NCI-H1417 (cell line): ENCODE measurements around the gene PAMR1.

ENCODE experiments used
- DNase-seq, 3 experiments: peaks; one replicate each; lab custom pipeline; 2025; lab: John Stamatoyannopoulos, UW

The PAMR1 gene

GRCh38 chr11:35458846-35459245 is 66.6 kb downstream of the PAMR1 start:
- DNase-seq = no peak

GRCh38 chr11:35454362-35454761 is 71.1 kb downstream of the PAMR1 start:
- DNase-seq = no peak

DNA sequence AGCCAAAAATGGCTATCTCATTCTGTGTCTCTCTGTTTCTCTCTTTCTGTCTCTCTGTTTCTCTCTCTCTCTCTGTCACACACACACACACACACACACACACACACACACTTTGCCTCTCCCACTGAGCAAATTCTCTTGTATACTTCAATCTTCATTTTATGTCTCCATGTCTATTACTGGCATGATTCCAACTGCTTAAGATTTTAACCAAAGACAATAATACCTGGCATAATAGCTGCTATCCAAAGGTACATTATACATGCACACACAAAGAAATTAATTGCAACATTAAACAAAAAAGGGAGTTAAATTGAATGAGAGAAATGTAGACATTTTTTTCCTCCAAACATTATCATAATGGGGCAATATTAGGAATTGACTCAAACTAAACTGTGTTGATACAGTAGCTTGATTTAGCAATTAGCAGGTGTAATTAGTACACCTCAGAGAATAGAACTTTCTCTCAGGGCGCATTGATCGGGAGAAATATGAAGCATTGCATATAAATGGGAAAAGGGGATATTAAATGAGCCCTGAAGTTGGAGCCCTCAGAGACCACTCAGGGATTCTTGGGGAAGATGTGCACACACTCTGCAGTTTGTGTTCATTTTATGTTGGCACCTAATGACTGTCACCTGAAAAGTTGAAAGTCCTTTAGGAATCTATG is 88.7 kb downstream of the PAMR1 start:
- peak in 2 of 3 experiments; percentile 32 to 71 for DNase-seq

- DNase-seq = no peak
Measured at GRCh38 chr11:35433588-35433987, 91.8 kb downstream of the PAMR1 start.

DNA sequence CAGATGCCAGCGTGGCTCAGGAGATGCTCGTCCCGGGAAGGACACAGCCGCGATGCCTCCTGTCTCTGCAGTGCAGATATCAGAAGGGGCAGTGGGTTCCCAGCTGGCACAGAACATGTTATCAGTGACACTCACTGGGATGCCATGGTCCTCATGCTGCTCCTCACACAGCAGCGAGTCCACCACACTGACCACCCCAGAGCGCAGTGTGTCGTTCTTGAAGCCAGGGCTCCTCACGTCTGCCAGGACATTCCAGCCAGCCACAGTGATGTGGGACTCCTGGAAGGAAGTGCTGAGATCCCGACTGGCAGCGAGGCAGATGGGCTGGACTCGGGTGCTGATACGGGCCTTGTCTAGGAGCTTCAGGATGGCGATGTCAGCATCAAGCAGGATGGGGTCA is 93.0 kb downstream of the PAMR1 start:
- no peak for DNase-seq

DNA sequence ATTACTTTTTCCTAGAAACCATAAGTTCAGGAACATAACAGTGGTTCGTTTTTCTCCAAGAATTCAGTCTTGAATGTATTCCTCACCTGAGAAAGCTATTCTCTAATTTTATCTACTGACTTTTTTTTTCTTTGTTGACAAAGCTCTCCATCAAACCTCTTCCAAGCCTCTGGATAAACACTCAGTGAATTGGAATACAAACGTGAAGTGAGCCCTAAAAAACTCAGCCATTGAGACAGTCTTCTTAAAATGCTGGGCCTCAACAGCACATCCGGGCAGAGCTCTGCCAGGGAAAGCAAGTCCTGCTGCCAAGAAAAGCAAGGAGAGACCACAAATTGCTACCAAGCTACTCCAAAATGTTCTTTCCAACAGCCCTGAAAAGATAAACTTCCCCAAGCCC is 98.3 kb downstream of the PAMR1 start:
- peak in 2 of 3 experiments; percentile 56 to 64 for DNase-seq

DNA sequence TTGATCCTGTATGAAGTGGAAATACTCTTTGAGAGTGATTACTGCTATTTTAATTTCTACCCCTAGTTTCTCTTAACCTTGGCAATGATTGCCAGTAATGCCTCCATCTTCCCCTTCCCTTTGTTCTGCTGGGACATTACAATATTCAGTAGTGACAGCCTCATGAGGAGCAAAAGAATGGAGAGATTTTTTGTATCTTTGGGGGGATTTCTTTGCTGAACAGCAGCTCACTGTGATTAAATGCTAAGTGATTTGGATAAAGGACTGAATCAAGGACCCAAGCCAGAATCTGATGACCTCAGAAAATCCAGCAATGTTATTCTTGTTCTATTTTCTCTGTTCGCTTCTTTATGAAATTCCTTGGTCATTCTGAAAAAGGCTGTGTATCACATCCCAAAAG is 99.1 kb downstream of the PAMR1 start:
- no peak for DNase-seq

DNA sequence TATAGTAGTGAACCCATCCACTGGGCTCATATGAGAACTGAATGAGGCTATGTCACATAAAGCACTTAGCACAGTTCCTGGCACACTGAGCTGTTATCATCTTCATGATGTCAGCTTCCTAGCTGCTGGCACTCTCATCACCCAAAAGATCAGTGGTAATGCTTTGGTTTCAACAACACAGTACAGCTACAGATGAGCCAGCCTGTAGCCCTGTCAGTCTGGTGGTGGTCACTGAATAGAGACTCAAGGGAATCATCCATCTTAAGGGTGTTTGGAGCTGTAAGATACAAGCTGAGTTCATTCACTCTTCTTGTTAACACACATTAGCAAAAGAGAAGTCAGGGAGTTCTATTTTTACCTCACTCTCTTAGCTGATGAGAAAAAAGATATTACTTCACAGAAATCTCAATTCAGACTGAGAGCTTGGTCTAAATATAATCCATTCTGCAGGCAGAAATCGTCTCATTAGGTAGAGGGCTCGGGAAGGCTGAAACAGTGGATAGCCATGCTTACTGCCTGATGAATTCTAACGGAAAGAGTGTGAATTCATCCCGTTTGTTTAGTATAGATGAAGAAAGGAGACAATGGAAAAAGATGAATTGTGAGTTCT is 99.7 kb downstream of the PAMR1 start:
- no peak for DNase-seq

GRCh38 chr11:35424157-35424940 is 101.1 kb downstream of the PAMR1 start:
- no peak for DNase-seq

DNA sequence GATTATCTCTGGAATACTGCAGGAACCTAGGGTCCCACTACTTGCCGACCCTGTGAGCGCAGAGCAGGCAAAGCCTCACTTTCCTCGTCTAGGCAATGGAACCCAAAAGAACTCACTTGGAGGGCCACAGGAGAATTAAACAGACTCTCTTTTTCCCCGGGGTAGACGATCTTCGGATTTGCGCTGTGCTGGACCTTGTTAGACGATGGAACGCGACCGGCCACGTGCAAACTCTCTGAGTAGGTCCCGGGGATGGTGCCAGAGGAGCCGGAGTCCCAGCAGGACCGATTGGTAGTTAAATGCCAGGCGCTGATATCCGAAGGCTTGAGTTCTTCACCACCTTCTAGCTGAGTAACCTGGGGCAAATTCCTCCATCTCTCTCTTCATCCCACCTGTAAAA is 105.0 kb downstream of the PAMR1 start:
- DNase-seq = no peak

GRCh38 chr11:35419830-35420333 is 105.5 kb downstream of the PAMR1 start:
- peak in 2 of 3 experiments; percentile 67 to 75 for DNase-seq

DNA sequence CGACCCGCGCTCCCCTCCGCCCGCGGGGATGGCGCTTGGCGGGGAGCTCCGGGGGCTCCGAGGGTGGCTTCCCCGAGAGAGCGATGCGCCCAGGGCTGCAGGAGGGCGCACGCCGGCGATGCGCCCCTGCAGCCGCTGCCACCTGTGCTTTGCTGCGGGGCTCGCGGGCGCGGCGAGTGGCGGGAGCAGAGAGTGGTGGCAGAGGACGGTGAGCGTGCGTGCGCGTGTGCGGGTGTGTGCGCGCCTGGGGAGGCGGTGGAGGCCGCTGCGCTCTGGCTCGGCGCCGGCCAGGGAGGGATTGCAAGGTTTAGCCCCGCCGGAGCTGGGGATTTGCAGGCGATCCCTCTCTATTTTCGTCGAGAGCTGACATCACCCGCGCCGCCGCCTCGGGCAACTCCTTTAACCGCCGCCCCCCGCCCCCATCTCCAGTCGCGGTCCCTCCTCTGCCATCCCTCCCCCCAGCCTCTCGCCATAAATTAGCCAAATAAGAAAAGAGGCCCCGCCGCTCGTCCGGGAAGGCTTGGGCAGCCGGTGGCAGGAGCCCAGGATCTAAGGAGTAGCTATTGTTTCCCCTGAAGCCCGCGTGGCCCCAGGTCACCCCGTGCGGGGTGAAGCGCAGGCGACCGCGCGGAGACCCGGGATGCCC is 106.1 kb downstream of the PAMR1 start, which contains the start of gene SLC1A2:
Gene SLC1A2 (minus strand): TSS at position 375 of the 646 bp plus-strand sequence. CDS start 592 bp downstream, outside the sequence.
- peak in 2 of 3 experiments; percentile 85 to 88 for DNase-seq

DNA sequence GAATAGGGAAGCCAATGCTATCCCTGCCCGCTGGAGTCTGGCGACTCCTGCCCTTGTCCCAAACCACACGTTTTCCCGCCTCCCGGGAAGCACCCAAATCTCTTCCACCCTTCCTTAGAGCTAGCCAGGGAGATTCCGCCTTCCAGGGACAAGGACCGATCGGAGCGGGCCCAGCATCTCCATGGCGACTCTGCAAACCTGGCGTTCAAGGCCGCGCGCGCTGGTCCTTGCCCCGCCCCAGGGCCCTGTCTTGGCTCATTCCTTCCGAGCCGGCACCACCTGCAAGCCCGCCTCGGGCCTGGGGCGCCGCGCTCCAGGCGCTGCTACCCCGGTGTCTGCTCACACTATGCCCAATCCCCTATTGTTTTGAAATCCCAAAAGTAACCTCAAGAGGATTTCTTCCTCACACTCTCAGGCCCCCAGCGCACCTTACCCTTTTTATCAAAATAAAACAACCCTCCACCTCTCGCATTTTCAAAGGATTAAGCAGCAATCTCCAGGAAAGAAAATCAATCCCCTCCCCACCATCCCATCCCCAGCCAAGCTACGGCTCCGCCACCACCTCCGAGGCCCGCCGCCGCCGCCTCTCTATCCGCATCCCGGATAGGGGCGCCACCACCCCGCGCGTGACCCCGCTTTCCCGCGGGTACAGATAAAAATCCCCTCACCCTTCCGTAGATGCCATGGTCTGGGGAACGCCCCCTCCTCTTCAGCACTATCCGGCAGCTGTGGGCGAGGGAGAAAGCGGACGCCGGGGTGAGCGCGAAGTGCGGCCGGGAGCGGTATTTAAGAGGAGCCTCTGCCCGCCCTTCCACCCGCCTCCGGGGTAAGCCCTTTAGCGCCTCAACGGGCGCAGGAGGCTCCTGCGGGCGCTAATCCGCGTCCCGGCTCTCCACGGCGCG is 106.9 kb downstream of the PAMR1 start:
- DNase-seq = peak in 2 of 3 experiments; percentile 62 to 88

DNA sequence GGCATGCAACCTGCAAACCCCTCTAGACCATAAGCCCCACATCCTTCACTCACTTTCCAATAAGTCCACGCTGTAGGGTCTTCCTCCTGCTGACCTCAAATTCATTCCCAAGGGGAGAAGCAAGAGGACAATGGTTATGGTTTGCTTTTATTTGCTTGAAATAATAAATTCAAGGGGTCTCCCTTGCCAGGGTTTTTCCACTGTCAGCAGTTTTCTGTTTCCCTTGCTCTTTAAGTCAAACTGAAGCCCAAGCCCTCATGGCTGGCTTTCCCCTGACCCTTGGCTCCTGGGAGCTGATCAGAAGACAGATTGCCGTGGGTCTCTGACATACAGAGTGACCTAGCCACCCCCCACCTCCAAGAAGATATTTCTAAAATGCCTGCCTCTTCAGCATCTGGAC is 109.9 kb downstream of the PAMR1 start:
- no peak for DNase-seq

- DNase-seq = no peak
Measured at GRCh38 chr11:35414776-35415175, 110.6 kb downstream of the PAMR1 start.

DNA sequence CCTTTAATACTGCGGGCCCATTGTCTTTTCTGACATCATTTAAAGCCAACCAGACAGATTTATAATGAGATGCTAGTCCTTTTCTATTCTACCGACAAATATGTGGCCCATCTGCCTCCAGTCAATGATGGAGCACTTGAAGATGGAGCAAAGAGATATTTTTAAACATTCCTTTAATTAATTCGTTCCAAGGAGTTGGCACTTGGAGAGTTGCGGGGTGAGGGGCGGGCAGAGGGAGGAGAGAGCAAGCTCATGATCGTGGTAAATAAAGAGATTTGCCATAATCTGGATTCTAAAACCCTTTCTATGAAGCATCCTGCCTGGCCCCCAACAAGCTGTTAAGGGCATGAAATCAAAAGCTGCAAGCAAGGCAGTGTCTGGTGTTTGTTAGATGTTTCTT is 111.1 kb downstream of the PAMR1 start:
- no peak for DNase-seq

GRCh38 chr11:35413598-35413997 is 111.8 kb downstream of the PAMR1 start:
- no peak for DNase-seq

- peak in 2 of 3 experiments; percentile 14 to 54 for DNase-seq
Measured at GRCh38 chr11:35412285-35412684, 113.1 kb downstream of the PAMR1 start.

DNA sequence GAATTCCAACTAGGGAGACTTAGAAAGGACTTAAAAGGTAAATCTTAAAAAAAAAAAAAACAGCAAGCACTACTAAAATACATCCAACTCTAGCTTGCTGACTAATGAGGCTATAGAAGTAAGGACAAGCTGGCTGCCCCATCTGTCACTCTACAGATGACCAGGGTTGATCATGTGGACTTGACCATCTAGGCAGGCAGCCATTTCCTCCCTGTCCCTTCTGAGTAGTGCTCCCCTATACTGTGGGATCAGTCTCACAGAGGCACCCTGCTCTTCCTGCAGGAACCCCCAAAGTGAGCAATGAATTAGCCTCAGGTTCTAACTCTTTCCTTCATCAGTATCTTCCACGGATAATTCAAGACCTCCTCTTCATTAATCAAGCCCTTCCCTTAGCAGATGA is 118.4 kb downstream of the PAMR1 start:
- DNase-seq = no peak

DNA sequence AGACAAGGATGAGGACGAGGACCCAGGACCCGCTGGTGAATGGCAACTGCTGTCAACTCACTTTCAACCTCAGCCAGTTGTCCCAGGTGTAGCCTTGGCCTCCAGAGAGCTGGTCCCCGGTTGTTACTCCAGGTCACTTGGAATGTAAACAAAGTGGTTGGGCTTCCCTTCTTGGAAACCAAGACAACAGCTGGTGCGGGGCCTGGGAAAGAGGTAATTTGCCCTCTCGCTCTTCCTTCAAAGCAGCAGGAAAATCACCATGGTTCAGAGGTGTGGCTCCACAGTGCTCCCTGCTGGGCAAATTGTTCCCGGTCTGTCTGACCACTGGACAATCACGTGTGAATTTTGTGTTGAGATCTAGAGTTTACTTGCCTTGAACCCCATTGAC is 121.0 kb downstream of the PAMR1 start:
- DNase-seq = peak in 2 of 3 experiments; percentile 19 to 56

- DNase-seq = no peak
Measured at GRCh38 chr11:35403765-35404387, 121.5 kb downstream of the PAMR1 start.
